Raji (cell line): ENCODE results near the gene CACNA1B.

Source experiments
- POLR2A ChIP-seq: IDR thresholded peaks from 2 replicates; pipeline ENCODE4 v1.6.1; 2011; ENCODE audit warnings: low read depth, low read length, control low read depth; ENCODE audit not compliant: insufficient read depth

CACNA1B gene

DNA sequence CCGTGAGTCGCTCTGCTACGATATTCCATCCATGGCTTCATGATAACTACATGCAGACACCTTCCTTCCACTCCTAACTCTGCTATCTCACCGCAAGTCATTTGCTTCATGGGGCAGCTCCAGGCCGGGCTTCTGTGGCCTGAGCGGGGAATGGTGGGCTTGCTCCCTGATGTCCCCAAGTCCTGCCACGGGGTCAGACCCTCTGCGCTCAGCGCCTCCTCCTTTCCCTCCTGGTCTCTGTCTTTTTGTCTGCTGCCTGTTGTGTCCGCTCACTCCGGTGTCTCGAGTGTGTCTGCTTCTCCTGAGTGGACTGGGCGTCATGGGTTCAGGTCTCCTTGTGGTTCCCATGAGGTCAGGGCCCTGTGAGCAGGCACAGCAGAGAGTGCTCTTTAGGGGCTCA lies 139.6 kb downstream of the CACNA1B start:
- no peak for TF ChIP-seq POLR2A

DNA sequence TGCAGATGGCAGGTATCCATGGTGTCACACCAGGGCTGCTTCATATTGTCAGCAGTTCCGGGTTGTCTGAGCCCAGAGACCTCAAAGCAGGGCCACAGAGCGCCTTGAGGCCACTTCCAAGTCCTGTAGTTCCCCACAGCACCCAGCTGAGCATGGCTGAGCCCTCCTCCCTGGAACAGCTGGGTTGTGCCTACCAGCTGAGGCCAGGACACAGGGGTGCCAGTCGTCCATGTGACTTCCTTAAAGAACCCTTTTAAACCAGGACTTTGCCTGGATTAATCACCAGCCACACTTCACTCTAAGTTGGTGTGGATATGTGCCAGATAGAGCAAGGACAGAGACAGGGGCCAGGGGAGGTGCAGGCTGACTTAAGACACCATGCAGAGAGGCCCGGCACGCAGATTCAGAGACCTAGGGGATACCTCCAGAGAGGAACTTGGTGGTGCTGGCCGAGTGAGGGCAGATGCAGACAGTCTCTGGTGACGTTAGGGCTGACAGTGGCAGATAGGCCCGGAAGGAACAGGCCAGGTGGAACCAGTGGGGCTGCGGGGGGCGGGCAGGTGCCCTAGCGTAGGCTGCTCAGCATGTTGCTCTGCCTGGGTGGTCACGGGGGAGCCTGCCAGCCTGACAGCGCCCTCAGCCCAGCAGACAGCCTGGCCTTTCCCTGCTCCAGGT lies 142.7 kb downstream of the CACNA1B start:
- TF ChIP-seq POLR2A: no peak

DNA sequence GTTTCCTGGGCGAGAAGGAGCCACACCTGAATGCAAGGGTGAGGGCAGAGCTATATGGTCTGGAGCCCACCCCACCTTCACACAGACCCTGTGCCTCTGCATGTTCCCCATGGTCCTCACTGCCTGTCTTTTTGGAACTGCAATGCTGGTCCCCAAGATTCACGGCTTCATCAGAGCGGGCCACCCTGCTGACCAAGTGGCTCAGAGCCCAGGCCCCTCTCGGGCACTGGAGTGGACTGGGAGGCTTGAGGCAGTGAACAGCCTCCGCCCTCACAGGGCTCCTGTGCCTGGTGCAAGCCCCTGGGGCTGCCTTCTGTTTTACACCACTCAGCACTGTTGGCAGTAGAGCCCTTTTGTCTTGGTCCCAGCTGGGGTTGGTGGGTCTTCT lies 143.2 kb downstream of the CACNA1B start:
- TF ChIP-seq POLR2A: no peak

- no peak for TF ChIP-seq POLR2A
Measured at GRCh38 chr9:138021251-138022056, 143.9 kb downstream of the CACNA1B start.

GRCh38 chr9:138022121-138022741 lies 144.6 kb downstream of the CACNA1B start:
- no peak for TF ChIP-seq POLR2A

- no peak for TF ChIP-seq POLR2A
Measured at GRCh38 chr9:138022756-138023393, 145.3 kb downstream of the CACNA1B start.

GRCh38 chr9:138023394-138024124 lies 146.0 kb downstream of the CACNA1B start:
- TF ChIP-seq POLR2A: no peak

DNA sequence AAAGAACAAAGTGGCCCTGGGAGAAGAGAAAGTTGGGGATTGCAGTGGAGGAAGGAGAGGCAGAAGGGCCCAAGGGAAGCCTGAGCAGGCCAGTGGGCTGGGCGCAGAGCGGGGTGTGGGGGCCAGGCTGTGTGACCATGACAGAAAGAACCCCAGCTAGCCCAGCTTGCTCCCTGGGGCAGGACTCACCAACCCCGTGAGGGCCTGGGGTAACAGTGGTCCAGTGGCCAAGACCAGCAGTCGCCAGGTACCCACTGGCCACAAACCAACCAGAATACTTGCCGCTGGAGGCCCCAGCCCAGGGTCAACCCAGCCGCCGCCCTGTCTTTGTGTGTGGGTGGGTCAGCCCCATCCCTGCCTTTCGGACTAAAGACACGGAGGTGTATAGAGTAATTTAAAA lies 146.5 kb downstream of the CACNA1B start:
- no peak for TF ChIP-seq POLR2A

DNA sequence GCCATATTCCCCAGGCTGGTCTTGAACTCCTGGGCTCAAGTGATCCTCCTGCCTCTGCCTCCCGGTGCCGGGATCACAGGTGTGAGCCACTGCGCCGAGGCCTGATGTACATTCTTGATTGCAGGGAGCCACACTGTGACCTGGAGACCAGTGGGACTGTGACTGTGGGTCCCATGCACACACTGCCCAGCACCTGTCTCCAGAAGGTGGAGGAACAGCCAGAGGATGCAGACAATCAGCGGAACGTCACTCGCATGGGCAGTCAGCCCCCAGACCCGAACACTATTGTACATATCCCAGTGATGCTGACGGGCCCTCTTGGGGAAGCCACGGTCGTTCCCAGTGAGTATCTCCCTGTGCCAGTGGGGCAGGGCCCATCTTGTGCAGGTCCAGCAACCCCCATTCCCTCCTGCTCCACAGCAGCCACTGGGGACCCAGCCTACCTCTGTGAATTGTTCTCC lies 147.3 kb downstream of the CACNA1B start:
- TF ChIP-seq POLR2A: no peak

DNA sequence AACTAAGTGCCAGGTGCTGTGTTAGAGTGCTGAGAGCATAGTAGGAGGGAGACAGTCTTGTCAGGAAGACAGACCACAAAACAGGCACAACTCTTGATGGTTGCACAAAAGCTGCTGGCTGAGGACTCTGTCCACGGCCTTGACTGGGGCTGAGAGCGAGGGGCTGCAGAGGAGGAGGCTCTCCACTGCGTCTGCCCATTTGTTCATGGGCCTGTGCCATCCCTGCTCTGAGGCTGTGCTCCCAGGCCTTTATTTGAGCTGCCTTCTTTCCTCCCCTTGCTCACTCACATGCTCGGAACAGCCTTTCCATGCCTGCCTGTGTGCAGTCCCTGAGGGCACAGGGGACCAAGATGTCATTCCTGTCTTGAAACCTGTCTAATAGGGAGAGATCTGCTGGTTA lies 147.8 kb downstream of the CACNA1B start:
- no peak for TF ChIP-seq POLR2A

DNA sequence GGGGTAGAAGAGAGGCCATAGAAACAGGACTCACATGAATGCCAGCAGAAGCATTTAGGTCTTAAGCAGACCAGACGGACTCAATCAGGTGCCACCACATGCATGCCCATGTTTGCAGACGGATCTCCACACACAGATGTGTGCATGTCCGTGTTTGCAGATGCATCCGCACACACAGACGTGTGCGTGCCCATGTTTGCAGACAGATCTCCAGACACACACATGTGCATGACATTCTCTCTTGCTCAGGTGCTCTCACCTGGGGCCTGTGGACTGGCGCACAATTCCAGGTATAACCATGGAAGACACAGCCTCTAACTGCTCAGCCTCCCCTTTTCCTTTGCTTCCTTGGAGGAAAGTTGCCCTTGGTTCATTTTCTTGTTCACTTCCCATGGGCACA lies 148.3 kb downstream of the CACNA1B start:
- TF ChIP-seq POLR2A: no peak

DNA sequence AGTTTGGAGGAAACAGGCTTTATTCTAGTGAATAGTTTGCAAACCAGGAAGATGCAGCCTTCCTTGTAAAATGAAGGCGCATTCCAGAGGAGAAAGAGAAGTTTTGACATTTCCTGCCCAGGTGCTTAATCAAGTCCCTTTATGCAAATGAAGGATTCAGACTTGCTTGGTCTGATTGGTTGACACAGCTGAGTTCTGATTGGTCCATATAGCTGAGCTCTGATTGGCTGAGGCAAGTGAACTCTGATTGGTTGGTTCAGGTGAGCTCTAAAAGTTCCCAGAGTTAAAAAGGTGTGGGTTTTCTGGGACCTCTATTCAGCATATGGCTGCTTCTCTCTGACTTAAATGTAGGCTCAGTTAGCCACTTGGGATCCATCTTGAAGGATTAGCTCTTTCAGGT lies 151.0 kb downstream of the CACNA1B start:
- no peak for TF ChIP-seq POLR2A

GRCh38 chr9:138031186-138031585 lies 153.6 kb downstream of the CACNA1B start:
- TF ChIP-seq POLR2A: no peak

GRCh38 chr9:138033950-138034349 lies 156.4 kb downstream of the CACNA1B start:
- no peak for TF ChIP-seq POLR2A

GRCh38 chr9:138037140-138037539 lies 159.6 kb downstream of the CACNA1B start:
- TF ChIP-seq POLR2A: no peak
